Endothelial cell of umbilical vein (primary cell): Measurements from ENCODE around the gene DAPL1. TPM values are rescaled to one million over a fixed set of nuclear protein-coding genes. Genes with fewer than 3 reads are reported as not detected.

Experiments used
- BruUV-seq: library from RNA; stranded (reverse); fragments of 400-500 nt; replicated peaks from 2 replicates; lab custom pipeline; 2021; lab: Mats Ljungman, UMichigan
- CTCF ChIA-PET: fragments of 300-600, 350-600 bp; sonication (Branson Sonifier 250); formaldehyde crosslinking; loops from one replicate; lab custom pipeline; 2021; ENCODE audit warnings: antibody characterized with exemption, inconsistent platforms; lab: Charles Lee
- POLR2A ChIA-PET: fragments of 300-600, 350-600 bp; sonication (Branson Sonifier 250); formaldehyde crosslinking; loops from one replicate; lab custom pipeline; 2021; ENCODE audit warnings: antibody characterized with exemption, inconsistent platforms; lab: Charles Lee
- DNase-seq: peaks from one replicate; pipeline ENCODE4 v3.0.0-alpha.2; 2011; ENCODE audit warnings: low read depth, low spot score
- FAIRE-seq: peaks from 2 replicates; lab custom pipeline; 2011; peaks lifted over from hg19 to GRCh38; lab: Jason Lieb, UNC
- H2AFZ ChIP-seq: 2 replicates; pipeline ENCODE4 v1.6.0; 2012; ENCODE audit warnings: low read depth, low read length, control low read depth, inconsistent platforms
- H3K27ac ChIP-seq: 2 replicates; pipeline ENCODE4 v1.5.1; 2011; ENCODE audit warnings: low read depth, mild to moderate bottlenecking, control low read depth, low read length, moderate library complexity; ENCODE audit not compliant: insufficient read depth
- H3K27me3 ChIP-seq, 2 experiments: 2 replicates each; pipeline versions ENCODE4 v1.6.0 to v1.6.1; 2011; ENCODE audit warnings: low read length in 2 of 2, mixed read lengths in 1 of 2; ENCODE audit not compliant: control insufficient read depth in 2 of 2, insufficient read depth in 2 of 2
- H3K36me3 ChIP-seq, 2 experiments: 2 replicates in 1 of 2; 3 replicates in 1 of 2; pipeline ENCODE4 v1.5.1; 2011; ENCODE audit warnings: low read length in 2 of 2, mild to moderate bottlenecking in 1 of 2, moderate library complexity in 1 of 2; ENCODE audit not compliant: control insufficient read depth in 2 of 2, insufficient read depth in 2 of 2; ENCODE audit errors: extremely low read depth in 1 of 2
- H3K4me1 ChIP-seq: 3 replicates; pipeline ENCODE4 v1.5.1; 2011; ENCODE audit warnings: mild to moderate bottlenecking, low read length; ENCODE audit not compliant: control insufficient read depth, insufficient read depth; ENCODE audit errors: extremely low read depth
- H3K4me2 ChIP-seq: 2 replicates; pipeline ENCODE4 v1.6.1; 2011; ENCODE audit warnings: low read length, control low read depth, mixed read lengths; ENCODE audit not compliant: insufficient read depth
- H3K4me3 ChIP-seq, 3 experiments: fragments of 200-600 bp in 1 of 3; sonication (generic), shearing (Covaris generic) in 1 of 3; replicated peaks in 1 of 3; 2 replicates each; pipeline ENCODE4 v1.5.1; 2011 to 2016; ENCODE audit warnings: control low read depth in 3 of 3, low read length in 3 of 3, mild to moderate bottlenecking in 2 of 3, inconsistent platforms in 1 of 3, low read depth in 1 of 3, moderate library complexity in 1 of 3; ENCODE audit not compliant: insufficient read depth in 1 of 3
- H3K79me2 ChIP-seq: 2 replicates; pipeline ENCODE4 v1.6.0; 2012; ENCODE audit warnings: low read length, inconsistent platforms; ENCODE audit not compliant: control insufficient read depth, insufficient read depth
- H3K9ac ChIP-seq: replicated peaks from 2 replicates; pipeline ENCODE3; 2011; ENCODE audit warnings: low read length, control low read depth; ENCODE audit not compliant: insufficient read depth; ENCODE audit errors: extremely low read depth
- H3K9me1 ChIP-seq: replicated peaks from 3 replicates; pipeline ENCODE4 v1.6.0; 2011; ENCODE audit warnings: mild to moderate bottlenecking, low read length; ENCODE audit not compliant: control insufficient read depth, insufficient read depth; ENCODE audit errors: extremely low read depth
- H3K9me3 ChIP-seq: replicated peaks from 2 replicates; pipeline ENCODE4 v1.5.1; 2012; ENCODE audit warnings: low read length, inconsistent platforms; ENCODE audit not compliant: control insufficient read depth, insufficient read depth
- H4K20me1 ChIP-seq: replicated peaks from 2 replicates; pipeline ENCODE3; 2011; ENCODE audit warnings: mild to moderate bottlenecking, low read length; ENCODE audit not compliant: control insufficient read depth, insufficient read depth; ENCODE audit errors: extremely low read depth
- EZH2 ChIP-seq: IDR thresholded peaks from 2 replicates; pipeline ENCODE4 v1.6.1; 2012; ENCODE audit warnings: borderline replicate concordance, low read depth, mild to moderate bottlenecking, moderate library complexity, low read length, inconsistent platforms; ENCODE audit not compliant: severe bottlenecking
- FOS ChIP-seq: IDR thresholded peaks from 2 replicates; pipeline ENCODE4 v1.6.1; 2011; ENCODE audit warnings: mild to moderate bottlenecking, low read length, moderate library complexity, borderline replicate concordance; ENCODE audit not compliant: insufficient read depth
- GATA2 ChIP-seq: IDR thresholded peaks from 2 replicates; pipeline ENCODE4 v1.7.0; 2011; ENCODE audit warnings: low read depth, mild to moderate bottlenecking, moderate library complexity, mixed read lengths, low read length; ENCODE audit not compliant: insufficient read length, insufficient read depth
- JUN ChIP-seq: IDR thresholded peaks from 2 replicates; pipeline ENCODE4 v1.6.1; 2011; ENCODE audit warnings: borderline replicate concordance, low read depth; ENCODE audit not compliant: insufficient read length, insufficient read depth
- MYC ChIP-seq: IDR thresholded peaks from one replicate; pipeline ENCODE4 v1.6.1; 2011; ENCODE audit warnings: mild to moderate bottlenecking, low read depth, low read length
- POLR2A ChIP-seq: IDR thresholded peaks from 2 replicates; pipeline ENCODE4 v1.6.1; 2012; ENCODE audit warnings: low read depth, mild to moderate bottlenecking, control low read depth, low read length
- POLR2AphosphoS5 ChIP-seq: IDR thresholded peaks from 2 replicates; pipeline ENCODE4 v1.6.1; 2012; ENCODE audit warnings: low read depth, mild to moderate bottlenecking, control low read depth, low read length, moderate library complexity; ENCODE audit not compliant: insufficient read depth
- dilution Hi-C: fragments of 300-500 bp; cut with MboI; formaldehyde crosslinking; loops from one replicate; pipeline ENCODE4 v1.15.0; 2019; ENCODE audit warnings: low sequenced_read_pairs; ENCODE audit not compliant: extremely low pct_ligation_motif_present
- intact Hi-C: fragments of 100-400 bp; cut with micrococcal nuclease; formaldehyde crosslinking; loops from one replicate; pipeline ENCODE4 v1.10.0; 2022
- polyA plus RNA-seq, 4 experiments: library from polyadenylated mRNA; depleted of rRNA in 3 of 4; stranded (reverse) in 3 of 4; unstranded in 1 of 4; fragments of >200 nt; gene quantifications; 2 replicates each; pipeline versions ENCODE4 v1.2.1 to v1.2.3, GENCODE V29; 2011 to 2012; ENCODE audit warnings: missing spikeins in 1 of 4
- total RNA-seq: library from RNA; stranded (reverse); gene quantifications from 2 replicates; pipeline ENCODE4 v1.2.3, GENCODE V29; 2021
- TF ChIP-seq, protein P1 (sequence below): IDR thresholded peaks from 2 replicates; pipeline ENCODE4 v1.6.1; 2011; ENCODE audit not compliant: insufficient read depth, insufficient read length
- TF ChIP-seq, protein P2 (sequence below), 2 donors: IDR thresholded peaks; 1 replicate in 1 of 2; 2 replicates in 1 of 2; pipeline ENCODE4 v1.5.1; 2011; ENCODE audit warnings: low read length in 2 of 2, mild to moderate bottlenecking in 2 of 2, moderate library complexity in 2 of 2, control low read depth in 1 of 2, inconsistent platforms in 1 of 2, low read depth in 1 of 2; ENCODE audit not compliant: insufficient read depth in 1 of 2; ENCODE audit errors: extremely low read depth in 1 of 2

DAPL1 gene
- total and polyA plus RNA-seq, 2 donors (not counting 3 experiments of a cell fraction or from before 2014, with no cell fraction given): not detected

DNA sequence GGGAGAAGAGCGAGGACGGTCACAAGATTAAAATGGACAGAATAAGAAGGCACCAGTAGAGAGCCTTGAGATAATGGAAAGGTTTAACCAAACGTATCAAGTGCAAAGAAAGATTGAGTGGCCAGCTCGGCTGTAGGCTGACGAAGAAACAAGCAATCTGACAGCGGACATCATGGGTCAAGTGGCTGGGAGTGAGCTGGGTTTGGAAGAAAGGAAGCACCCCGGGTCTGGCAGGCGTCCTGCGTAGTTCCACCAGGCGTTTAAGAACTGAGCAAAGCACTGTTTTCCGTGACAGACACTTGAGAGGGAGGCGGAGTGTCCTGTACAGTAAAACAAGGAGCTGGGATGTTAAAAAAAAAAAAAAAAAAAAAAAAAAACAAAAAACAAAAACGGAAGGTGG is 27.1 kb downstream of the DAPL1 start:
- Histone ChIP-seq H3K4me2 (no peak overlapping the region), H3K9me3 (no peaks in the 10 kb centered on the region), H3K9me1 (no peaks in the 10 kb centered on the region), H2AFZ (no peak overlapping the region), H3K4me1 (no peaks in the 10 kb centered on the region), H3K36me3 (no peaks in the 10 kb centered on the region), H3K27me3 (peaks cover 10 to 11% of the 10 kb centered on the region in 2 experiments), H3K27ac (no peak overlapping the region), H3K4me3 (no peak overlapping the region), H3K9ac (no peak overlapping the region), H3K79me2 (no peaks in the 10 kb centered on the region), H4K20me1 (no peaks in the 10 kb centered on the region)
- CTCF ChIA-PET: interaction anchor here (0.6 kb wide), 1 partner anchor 1116 kb away, joined by 3 read pairs; no protein-coding TSS in a partner anchor
- DNase-seq (no peak), FAIRE-seq (no peak)
- BruUV-seq: no TSS peak
- POLR2A ChIA-PET: no interaction called here
- intact Hi-C loops (no loop called here), dilution Hi-C loops (no loop called here)
- TF ChIP-seq JUN (no peak), MYC (no peak), POLR2A (no peak), EZH2 (no peak), FOS (no peak), GATA2 (no peak), POLR2AphosphoS5 (no peak)
- TF ChIP-seq, protein P1, sequence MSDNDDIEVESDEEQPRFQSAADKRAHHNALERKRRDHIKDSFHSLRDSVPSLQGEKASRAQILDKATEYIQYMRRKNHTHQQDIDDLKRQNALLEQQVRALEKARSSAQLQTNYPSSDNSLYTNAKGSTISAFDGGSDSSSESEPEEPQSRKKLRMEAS: no peak
- TF ChIP-seq, protein P2, sequence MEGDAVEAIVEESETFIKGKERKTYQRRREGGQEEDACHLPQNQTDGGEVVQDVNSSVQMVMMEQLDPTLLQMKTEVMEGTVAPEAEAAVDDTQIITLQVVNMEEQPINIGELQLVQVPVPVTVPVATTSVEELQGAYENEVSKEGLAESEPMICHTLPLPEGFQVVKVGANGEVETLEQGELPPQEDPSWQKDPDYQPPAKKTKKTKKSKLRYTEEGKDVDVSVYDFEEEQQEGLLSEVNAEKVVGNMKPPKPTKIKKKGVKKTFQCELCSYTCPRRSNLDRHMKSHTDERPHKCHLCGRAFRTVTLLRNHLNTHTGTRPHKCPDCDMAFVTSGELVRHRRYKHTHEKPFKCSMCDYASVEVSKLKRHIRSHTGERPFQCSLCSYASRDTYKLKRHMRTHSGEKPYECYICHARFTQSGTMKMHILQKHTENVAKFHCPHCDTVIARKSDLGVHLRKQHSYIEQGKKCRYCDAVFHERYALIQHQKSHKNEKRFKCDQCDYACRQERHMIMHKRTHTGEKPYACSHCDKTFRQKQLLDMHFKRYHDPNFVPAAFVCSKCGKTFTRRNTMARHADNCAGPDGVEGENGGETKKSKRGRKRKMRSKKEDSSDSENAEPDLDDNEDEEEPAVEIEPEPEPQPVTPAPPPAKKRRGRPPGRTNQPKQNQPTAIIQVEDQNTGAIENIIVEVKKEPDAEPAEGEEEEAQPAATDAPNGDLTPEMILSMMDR (IDR thresholded peaks at IDR 0.05; ENCODE audit: extremely low read depth in 1 of 2, insufficient read depth in 1 of 2, low read depth in 1 of 2, low read length in 2 of 2): no peak
